Measurements from ENCODE around the gene DISC1.

DNA sequence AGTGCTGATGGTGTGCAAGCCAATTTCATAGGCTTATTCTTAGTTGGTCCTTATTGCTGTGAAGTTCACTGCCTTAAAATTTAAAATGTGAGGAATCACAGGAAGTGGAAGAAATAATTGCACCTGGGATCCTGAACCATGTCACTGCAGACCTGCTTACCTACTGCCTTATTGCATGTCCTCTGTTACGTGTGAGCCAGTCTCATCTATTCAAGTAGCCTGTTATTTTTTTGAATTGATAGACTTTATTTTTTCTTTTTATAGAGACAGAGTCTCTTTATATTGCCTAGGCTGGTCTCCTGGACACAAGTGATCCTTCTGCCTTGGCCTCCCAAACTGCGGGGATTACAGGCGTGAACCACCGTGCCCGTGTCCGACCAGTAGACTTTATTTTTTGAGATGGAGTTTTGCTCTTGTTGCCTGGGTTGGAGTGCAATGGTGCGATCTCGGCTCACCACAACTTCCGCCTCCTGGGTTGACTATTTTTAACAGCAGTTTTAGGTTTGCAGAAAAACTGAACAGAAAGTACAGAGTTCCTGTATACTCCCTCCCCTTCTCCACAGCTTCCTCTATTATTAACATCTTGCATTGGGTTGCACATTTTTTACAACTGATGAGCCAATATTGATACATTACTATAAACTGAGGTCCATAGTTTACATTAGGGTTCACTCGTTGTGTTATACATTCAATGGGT lies 14.0 kb upstream of the DISC1 start:
- TF ChIP-seq CREB5 (CRISPR knock-in tag; IDR thresholded peaks at IDR 0.05; ENCODE audit: low read depth) (no peak), POU6F1 (CRISPR knock-in tag; IDR thresholded peaks at IDR 0.05; ENCODE audit: borderline replicate concordance, low read depth) (no peak), RARB (CRISPR knock-in tag; IDR thresholded peaks at IDR 0.05) (no peak), ZNF8 (CRISPR knock-in tag; IDR thresholded peaks at IDR 0.05) (no peak), ESRRG (CRISPR knock-in tag; IDR thresholded peaks at IDR 0.05) (no peak), GLIS3 (CRISPR knock-in tag; IDR thresholded peaks at IDR 0.05) (no peak), ZFP30 (CRISPR knock-in tag; IDR thresholded peaks at IDR 0.05) (no peak), OSR1 (CRISPR knock-in tag; IDR thresholded peaks at IDR 0.05) (no peak), ZC3H10 (CRISPR knock-in tag; IDR thresholded peaks at IDR 0.05) (no peak), TCF4 (CRISPR knock-in tag; IDR thresholded peaks at IDR 0.05; ENCODE audit: borderline replicate concordance) (no peak), ARNTL (CRISPR knock-in tag; IDR thresholded peaks at IDR 0.05; ENCODE audit: borderline replicate concordance, low read depth) (no peak), SNAI2 (CRISPR knock-in tag; IDR thresholded peaks at IDR 0.05) (no peak)
- TF ChIP-seq, protein P1, sequence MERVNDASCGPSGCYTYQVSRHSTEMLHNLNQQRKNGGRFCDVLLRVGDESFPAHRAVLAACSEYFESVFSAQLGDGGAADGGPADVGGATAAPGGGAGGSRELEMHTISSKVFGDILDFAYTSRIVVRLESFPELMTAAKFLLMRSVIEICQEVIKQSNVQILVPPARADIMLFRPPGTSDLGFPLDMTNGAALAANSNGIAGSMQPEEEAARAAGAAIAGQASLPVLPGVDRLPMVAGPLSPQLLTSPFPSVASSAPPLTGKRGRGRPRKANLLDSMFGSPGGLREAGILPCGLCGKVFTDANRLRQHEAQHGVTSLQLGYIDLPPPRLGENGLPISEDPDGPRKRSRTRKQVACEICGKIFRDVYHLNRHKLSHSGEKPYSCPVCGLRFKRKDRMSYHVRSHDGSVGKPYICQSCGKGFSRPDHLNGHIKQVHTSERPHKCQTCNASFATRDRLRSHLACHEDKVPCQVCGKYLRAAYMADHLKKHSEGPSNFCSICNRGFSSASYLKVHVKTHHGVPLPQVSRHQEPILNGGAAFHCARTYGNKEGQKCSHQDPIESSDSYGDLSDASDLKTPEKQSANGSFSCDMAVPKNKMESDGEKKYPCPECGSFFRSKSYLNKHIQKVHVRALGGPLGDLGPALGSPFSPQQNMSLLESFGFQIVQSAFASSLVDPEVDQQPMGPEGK (CRISPR knock-in tag; IDR thresholded peaks at IDR 0.05; ENCODE audit: borderline replicate concordance): no peak
